ENCODE results near the gene EID3. TPM values are rescaled to one million over a fixed set of nuclear protein-coding genes. Genes with fewer than 3 reads are reported as not detected.
"Not testable (repeated sequence)": the region's sequence is repeated elsewhere in the genome, so short reads cannot be mapped to it uniquely, and the experiment has no call there.

The EID3 gene
- total RNA-seq, 1 donor from 2014 or later = 1.4 TPM

- no peak for DNase-seq (ENCODE audit: low read depth in 2 of 2)
Measured at GRCh38 chr12:104310751-104311633, 7.5 kb downstream of the EID3 start.

GRCh38 chr12:104312202-104312601 is 8.7 kb downstream of the EID3 start:
- DNase-seq (ENCODE audit: low read depth in 2 of 2) = no peak

DNA sequence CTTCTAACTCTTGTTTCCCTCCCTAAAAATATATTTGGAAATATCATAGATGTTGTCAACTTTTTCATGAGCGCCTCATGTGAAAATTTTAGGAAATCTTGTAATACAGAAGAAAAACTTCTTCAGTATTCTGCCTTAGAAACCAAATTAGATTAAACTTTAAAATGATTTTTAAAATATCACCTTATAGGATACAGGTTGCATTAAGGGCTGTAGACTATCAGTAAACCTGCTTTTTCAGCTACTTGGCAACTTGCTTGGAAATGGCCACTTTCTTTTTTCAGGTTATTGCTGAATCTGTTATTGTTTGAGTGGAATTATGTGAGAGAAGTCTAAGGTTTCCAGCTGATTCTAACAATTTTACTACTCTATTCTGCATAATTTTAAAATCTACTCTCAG is 9.1 kb downstream of the EID3 start:
- DNase-seq (ENCODE audit: low read depth in 2 of 2) = no peak

GRCh38 chr12:104313568-104314241 is 10.2 kb downstream of the EID3 start:
- no peak for DNase-seq (ENCODE audit: low read depth in 2 of 2)

DNA sequence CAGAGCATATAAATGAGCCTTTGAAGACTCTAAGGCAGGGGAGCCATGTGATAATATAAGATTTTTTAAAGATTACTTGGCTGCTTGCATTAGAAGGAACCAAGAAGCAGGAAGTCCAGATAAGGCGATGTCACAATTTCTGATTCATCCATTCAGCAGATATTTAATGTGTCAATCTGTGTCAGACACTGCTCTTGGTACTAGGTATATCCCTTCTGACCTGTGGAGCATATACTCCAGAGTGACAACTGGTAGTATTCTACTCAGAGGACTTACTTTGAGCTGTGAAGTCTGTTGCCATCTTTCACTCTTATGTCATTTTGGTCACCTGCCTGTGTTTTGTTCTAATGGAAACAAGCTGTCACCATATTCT is 10.7 kb downstream of the EID3 start:
- no peak for DNase-seq (ENCODE audit: low read depth in 2 of 2)

DNA sequence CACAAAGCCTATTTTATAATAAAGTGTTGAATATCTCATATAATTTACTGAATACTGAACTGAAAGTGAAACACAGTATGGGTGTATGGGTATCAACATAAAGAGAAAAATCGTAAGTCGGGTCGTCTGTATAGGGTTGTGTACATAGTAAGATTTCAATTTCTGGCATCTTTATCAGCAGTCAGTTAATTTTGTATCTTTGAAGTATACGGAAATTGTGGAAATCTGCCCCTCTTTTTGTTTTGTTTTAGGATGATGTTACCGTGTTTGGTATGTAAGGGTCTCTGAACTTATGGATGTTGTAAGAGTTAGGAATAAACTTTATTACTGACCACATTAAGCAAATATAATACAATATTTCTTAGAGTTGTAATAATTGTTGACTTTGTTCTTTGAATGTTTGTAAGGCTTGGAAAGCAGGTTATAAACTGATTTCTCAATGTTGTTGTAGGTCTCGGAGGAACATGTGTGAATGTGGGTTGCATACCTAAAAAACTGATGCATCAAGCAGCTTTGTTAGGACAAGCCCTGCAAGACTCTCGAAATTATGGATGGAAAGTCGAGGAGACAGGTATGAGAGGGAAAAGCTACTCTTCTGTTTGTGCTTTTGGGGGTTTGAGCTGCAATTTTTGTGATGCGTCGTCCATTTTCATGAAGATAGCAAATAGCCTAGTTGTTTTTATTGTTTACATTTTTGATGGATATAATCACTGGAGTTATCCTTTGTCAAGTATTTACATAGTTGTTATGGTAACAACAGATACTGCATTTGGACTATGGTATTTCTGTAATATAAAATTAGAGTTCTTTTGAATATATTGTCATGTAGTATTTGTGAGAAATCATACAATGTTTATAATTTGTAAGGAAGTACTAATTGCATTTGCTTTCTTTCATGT is 12.0 kb downstream of the EID3 start:
- DNase-seq (ENCODE audit: low read depth in 2 of 2) = no peak

DNA sequence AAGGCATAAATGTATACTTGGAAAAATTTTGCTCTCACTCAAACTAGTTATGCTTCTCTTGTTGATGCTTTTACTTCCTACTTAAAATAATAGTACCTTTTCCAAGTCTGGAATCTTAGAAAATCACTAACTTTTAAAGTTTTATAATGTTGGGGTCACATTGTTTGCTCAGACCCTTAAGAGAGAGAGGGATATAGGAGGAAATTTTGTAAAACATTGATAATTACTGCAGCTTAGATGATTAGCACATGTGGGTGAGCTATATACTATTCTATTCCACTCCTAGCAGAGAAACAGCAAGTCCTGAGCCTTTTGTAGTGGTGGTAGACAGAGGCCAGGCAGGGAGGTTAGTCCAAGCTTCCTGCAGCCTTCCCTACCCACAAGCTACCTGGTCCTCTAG is 13.4 kb downstream of the EID3 start:
- no peak for DNase-seq (ENCODE audit: low read depth in 2 of 2)

DNA sequence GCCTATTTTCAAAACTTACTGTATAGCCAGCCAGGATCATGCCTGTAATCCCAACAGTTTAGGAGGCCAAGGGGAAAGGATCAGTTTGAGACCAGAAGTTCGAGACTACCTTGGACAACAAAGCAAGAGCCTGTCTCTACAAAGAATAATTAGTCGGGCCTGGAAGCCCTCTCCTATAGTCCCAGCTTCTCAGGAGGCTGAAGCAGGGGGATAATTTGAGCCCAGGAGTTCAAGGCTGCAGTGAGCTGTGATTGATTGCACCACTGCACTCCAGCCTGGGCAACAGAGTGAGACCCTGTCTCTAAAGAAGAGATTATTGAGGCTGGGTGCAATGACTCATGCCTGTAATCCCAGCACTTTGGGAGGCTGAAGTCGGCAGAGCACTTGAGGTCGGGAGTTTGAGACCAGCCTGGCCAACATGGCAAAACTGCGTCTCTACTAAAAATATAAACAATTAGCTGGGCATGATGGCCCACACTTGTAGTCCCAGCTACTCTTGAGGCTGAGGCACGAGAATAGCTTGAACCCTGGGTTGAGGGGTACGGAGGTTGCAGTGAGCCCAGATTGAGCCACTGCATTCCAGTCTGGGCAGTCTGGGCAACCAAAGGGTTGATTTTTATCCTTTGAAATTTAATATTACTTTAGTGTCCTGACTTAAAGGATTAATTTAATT is 14.1 kb downstream of the EID3 start:
- DNase-seq (ENCODE audit: low read depth in 2 of 2) = no peak

GRCh38 chr12:104319028-104319427 is 15.5 kb downstream of the EID3 start:
- no peak for DNase-seq (ENCODE audit: low read depth in 2 of 2)

GRCh38 chr12:104319918-104320626 is 16.5 kb downstream of the EID3 start:
- DNase-seq (ENCODE audit: low read depth in 2 of 2) = no peak

GRCh38 chr12:104320627-104321024 is 17.1 kb downstream of the EID3 start:
- no peak for DNase-seq (ENCODE audit: low read depth in 2 of 2)

GRCh38 chr12:104321949-104322348 is 18.4 kb downstream of the EID3 start:
- no peak for DNase-seq (ENCODE audit: low read depth in 2 of 2)

GRCh38 chr12:104322533-104322932 is 19.0 kb downstream of the EID3 start:
- not testable (repeated sequence) for DNase-seq (ENCODE audit: low read depth in 2 of 2)

GRCh38 chr12:104323899-104324298 is 20.4 kb downstream of the EID3 start:
- DNase-seq (ENCODE audit: low read depth in 2 of 2) = no peak

DNA sequence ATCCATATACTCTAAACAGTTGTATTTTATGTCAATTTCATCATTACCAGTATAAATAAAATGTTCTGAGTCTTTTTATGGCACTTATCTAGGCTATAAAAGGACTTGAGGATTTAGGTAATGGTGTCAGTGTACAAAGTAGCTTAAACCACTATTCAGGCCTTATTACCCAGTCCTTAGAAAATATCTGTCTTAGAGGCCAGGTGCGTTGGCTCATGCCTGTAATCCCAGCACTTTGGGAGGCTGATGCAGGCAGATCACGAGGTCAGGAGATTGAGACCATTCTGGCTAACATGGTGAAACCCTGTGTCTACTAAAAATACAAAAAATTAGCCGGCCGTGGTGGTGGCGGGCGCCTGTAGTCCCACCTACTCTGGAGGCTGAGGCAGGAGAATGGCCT is 24.7 kb downstream of the EID3 start:
- DNase-seq (ENCODE audit: low read depth in 2 of 2) = not testable (repeated sequence)

DNA sequence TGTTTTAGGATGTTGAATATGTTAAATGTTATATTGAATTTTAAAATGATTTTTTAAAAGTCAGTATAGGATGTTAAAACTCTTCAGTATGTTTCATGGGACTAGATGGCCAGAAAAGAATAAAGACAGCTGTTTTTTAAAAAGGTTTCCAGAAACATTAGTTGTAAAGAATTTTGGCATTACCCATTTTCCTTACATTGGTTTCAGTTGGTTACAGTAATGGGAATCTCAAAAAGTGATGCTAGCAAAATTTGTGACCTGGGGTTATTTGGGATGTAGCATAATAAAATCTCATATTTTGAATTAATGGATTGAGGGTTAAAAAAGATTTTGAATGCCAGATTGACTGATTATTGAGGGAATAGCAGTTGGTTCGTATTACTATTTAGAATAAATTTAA is 25.3 kb downstream of the EID3 start:
- no peak for DNase-seq (ENCODE audit: low read depth in 2 of 2)

DNA sequence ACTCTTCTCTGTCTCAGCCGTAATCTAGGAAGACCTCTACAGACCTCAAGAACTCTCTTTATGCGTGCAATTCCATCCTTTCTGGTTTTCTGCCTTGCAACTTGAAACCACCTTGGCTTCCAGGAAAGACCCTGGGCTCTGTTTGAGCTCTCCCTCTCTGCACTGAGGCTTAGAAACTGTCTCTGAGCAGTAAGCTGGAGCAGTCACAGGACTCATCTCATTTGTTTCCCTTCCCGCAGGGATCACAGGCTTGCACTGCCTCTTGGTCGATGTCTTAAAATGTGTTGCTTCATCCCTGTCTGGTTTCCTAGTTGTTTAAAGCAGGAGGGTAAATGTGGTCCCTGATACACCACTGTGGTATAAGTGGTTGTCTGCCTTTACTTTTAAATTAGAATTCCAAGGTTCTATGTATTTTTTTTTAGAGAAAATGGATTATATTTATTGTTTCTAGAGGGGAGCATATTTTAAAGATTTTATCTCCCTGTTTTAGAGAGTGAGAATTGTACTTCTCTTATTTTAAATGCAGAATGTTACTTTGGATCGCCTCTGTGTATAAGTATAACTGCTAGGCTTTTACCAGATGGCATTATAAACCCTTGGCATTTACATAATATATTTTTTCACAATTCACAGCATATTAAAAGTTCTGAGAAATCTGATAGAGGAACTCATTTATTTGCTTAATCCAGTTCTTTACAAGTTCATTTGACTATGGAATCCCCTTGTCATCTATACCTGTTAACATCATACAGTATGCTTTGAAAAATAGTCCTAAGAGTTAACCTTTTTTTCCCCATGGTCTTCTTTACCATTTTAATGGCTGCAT is 26.4 kb downstream of the EID3 start:
- DNase-seq (ENCODE audit: low read depth in 2 of 2) = no peak

- no peak for DNase-seq (ENCODE audit: low read depth in 2 of 2)
Measured at GRCh38 chr12:104331376-104331775, 27.8 kb downstream of the EID3 start.

GRCh38 chr12:104332273-104332672 is 28.7 kb downstream of the EID3 start:
- not testable (repeated sequence) for DNase-seq (ENCODE audit: low read depth in 2 of 2)

Measured in dermis microvascular lymphatic vessel endothelial cell (primary cell).